Stimulated activated memory B cell treated with anti-CD40 and anti-IgM and Interleukin-4, amounts not matched to agents 10 μg/mL and 1 μg/mL and 100 μg/mL, for 72 hours (primary cell): ENCODE data around the gene MYRF.

ENCODE experiments used
- ATAC-seq: fragments of 150-1000 bp; cut with Tn5 transposase; 2 replicates; pipeline ENCODE4 v1.10.0; 2021
- H3K27ac Mint-ChIP-seq: one replicate; pipeline ENCODE4 v1.8.0; 2022; ENCODE audit warnings: mild to moderate bottlenecking, mixed read lengths
- H3K27me3 Mint-ChIP-seq: one replicate; pipeline ENCODE4 v1.8.0; 2022; ENCODE audit warnings: mixed read lengths
- H3K36me3 Mint-ChIP-seq: one replicate; pipeline ENCODE4 v1.8.0; 2022; ENCODE audit warnings: mixed read lengths
- H3K4me1 Mint-ChIP-seq: one replicate; pipeline ENCODE4 v1.8.0; 2022; ENCODE audit warnings: mixed read lengths
- H3K4me3 Mint-ChIP-seq: one replicate; pipeline ENCODE4 v1.8.0; 2022; ENCODE audit warnings: mild to moderate bottlenecking, moderate library complexity, mixed read lengths
- H3K9me3 Mint-ChIP-seq: one replicate; pipeline ENCODE4 v1.8.0; 2022; ENCODE audit warnings: mixed read lengths

The MYRF gene

GRCh38 chr11:61780581-61781162 lies 28.2 kb downstream of the MYRF start:
- H3K36me3 Mint-ChIP-seq: peaks cover 24% of the 10 kb centered on the region
- no peak for ATAC-seq
- peaks cover 25% of the 10 kb centered on the region for H3K4me1 Mint-ChIP-seq
- H3K27ac Mint-ChIP-seq: no peak overlapping the region
- H3K27me3 Mint-ChIP-seq: peaks cover 27% of the 10 kb centered on the region
- H3K9me3 Mint-ChIP-seq: no peaks in the 10 kb centered on the region
- no peak overlapping the region for H3K4me3 Mint-ChIP-seq

DNA sequence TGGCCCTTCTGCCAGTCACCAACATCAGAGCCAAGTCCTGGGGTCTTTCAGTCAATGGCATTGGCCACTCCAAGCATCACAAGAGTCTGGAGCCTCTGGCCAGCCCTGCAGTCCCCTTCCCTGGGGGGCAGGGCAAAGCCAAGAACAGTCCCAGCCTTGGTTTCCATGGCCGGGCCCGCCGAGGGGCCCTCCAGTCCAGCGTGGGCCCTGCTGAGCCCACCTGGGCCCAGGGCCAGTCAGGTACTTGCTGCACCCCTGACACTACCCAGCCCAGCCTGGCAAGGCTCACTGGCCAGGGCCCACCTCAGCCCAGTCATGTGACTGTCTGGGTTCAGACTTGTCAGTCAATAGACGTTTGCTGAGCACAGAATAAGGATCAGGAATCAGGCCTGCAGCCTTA lies 29.1 kb downstream of the MYRF start:
- no peaks in the 10 kb centered on the region for H3K9me3 Mint-ChIP-seq
- H3K36me3 Mint-ChIP-seq: peaks cover 30% of the 10 kb centered on the region
- peaks cover 18% of the 10 kb centered on the region for H3K27me3 Mint-ChIP-seq
- H3K4me1 Mint-ChIP-seq: peaks cover 28% of the 10 kb centered on the region
- H3K4me3 Mint-ChIP-seq: no peak overlapping the region
- no peak overlapping the region for H3K27ac Mint-ChIP-seq
- ATAC-seq: no peak

GRCh38 chr11:61782299-61782698 lies 29.9 kb downstream of the MYRF start:
- Mint-ChIP-seq H3K36me3 (peaks cover 30% of the 10 kb centered on the region), H3K9me3 (no peaks in the 10 kb centered on the region), H3K4me3 (no peak overlapping the region), H3K4me1 (peaks cover 26% of the 10 kb centered on the region), H3K27me3 (peaks cover 16% of the 10 kb centered on the region), H3K27ac (no peak overlapping the region)
- no peak for ATAC-seq

GRCh38 chr11:61782841-61783240 lies 30.4 kb downstream of the MYRF start:
- Mint-ChIP-seq H3K27ac (no peak overlapping the region), H3K4me3 (no peak overlapping the region), H3K9me3 (no peaks in the 10 kb centered on the region), H3K4me1 (peaks cover 24% of the 10 kb centered on the region), H3K36me3 (peaks cover 31% of the 10 kb centered on the region), H3K27me3 (peaks cover 14% of the 10 kb centered on the region)
- ATAC-seq: no peak

DNA sequence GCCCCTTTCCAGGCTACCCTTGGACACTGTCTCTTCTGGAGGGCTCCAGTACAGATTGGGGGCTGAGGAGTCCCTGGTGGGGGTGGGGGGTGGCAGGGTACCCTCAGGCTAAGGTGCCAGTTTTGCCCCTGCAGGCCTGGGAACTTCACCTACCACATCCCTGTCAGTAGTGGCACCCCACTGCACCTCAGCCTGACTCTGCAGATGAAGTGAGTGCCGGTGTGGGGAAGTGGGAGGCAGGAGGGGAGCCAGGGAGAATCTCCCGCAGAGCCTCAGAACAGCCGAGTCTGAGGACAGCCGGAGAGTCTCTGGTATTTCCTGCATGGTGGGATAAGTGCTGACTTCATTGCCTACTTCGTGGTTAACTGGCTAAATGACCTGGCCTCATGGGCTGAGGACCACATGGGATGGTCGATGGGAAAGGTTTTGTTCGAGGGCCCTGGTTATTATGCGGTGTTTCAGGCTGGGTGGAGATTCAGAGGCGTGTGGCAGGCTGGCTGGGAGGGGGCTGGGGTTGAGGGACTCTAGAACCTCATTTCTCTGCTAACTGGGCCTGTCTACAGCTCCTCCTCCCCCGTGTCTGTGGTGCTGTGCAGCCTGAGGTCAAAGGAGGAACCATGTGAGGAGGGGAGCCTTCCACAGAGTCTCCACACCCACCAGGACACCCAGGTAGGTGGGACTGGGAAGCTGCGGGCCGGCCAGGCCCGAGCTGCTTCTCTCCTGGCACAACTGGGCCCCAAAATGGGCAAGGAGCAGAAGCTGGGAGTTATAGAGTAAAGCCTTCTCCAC lies 31.5 kb downstream of the MYRF start:
- peak overlapping the region; percentile 28 for H3K27ac Mint-ChIP-seq
- H3K9me3 Mint-ChIP-seq: no peaks in the 10 kb centered on the region
- H3K27me3 Mint-ChIP-seq: peaks cover 3% of the 10 kb centered on the region
- H3K4me3 Mint-ChIP-seq: no peak overlapping the region
- H3K4me1 Mint-ChIP-seq: peaks cover 20% of the 10 kb centered on the region
- ATAC-seq: no peak
- H3K36me3 Mint-ChIP-seq: peaks cover 41% of the 10 kb centered on the region

DNA sequence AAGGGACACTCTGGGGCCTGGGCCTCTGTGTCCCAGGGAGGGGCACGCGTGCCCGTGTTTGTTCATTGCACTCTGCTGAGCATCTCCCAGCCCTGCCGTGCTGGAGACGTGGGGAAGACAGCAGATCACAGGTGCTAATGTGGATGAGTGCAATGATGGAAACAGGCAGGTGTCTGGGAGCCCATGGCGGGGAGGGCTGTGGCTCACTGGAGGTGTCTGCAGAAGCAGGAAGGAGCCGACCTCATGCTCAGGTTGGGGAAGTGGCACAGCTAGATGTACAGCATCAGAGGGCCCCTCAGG lies 32.0 kb downstream of the MYRF start:
- no peaks in the 10 kb centered on the region for H3K9me3 Mint-ChIP-seq
- no peak for ATAC-seq
- peak overlapping the region; percentile 28 for H3K27ac Mint-ChIP-seq
- peaks cover 20% of the 10 kb centered on the region for H3K4me1 Mint-ChIP-seq
- H3K4me3 Mint-ChIP-seq: no peak overlapping the region
- H3K27me3 Mint-ChIP-seq: no peaks in the 10 kb centered on the region
- peaks cover 42% of the 10 kb centered on the region for H3K36me3 Mint-ChIP-seq

- ATAC-seq: peak; percentile 42
- H3K36me3 Mint-ChIP-seq: peaks cover 51% of the 10 kb centered on the region
- no peaks in the 10 kb centered on the region for H3K27me3 Mint-ChIP-seq
- no peak overlapping the region for H3K4me3 Mint-ChIP-seq
- no peak overlapping the region for H3K27ac Mint-ChIP-seq
- peaks cover 20% of the 10 kb centered on the region for H3K4me1 Mint-ChIP-seq
- H3K9me3 Mint-ChIP-seq: no peaks in the 10 kb centered on the region
Measured at GRCh38 chr11:61785837-61786402, 33.5 kb downstream of the MYRF start.

DNA sequence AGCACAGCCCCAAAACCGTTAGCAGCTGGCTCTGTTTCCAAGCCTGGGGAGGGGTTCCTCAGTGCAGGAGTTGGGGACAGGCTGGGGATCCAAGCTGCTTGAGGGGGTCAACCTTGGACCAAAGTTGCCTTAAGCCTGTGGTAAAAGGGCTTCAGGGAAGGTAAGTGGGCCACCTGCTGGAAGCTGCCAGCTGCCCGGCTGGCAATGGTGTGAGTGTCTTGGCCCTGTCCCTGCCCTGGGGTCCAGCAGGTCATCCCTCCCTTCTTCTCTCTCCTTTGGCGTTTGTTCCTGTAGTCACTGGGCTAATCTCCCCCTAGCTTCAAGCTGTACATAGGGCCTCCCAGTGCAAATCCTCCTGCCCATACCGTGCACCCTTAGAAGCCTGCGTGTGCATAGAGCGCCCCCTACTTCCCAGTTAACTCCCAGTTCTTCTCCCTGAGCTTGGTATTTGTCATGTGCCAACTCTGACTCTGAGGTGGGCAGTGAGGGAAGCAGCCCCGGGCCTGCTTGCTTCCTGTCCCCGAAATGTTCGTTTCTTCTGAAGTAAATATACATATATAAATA lies 35.6 kb downstream of the MYRF start:
- Mint-ChIP-seq H3K4me3 (no peak overlapping the region), H3K4me1 (peaks cover 32% of the 10 kb centered on the region), H3K36me3 (peaks cover 49% of the 10 kb centered on the region), H3K27ac (no peak overlapping the region), H3K27me3 (no peaks in the 10 kb centered on the region), H3K9me3 (no peaks in the 10 kb centered on the region)
- ATAC-seq: no peak

DNA sequence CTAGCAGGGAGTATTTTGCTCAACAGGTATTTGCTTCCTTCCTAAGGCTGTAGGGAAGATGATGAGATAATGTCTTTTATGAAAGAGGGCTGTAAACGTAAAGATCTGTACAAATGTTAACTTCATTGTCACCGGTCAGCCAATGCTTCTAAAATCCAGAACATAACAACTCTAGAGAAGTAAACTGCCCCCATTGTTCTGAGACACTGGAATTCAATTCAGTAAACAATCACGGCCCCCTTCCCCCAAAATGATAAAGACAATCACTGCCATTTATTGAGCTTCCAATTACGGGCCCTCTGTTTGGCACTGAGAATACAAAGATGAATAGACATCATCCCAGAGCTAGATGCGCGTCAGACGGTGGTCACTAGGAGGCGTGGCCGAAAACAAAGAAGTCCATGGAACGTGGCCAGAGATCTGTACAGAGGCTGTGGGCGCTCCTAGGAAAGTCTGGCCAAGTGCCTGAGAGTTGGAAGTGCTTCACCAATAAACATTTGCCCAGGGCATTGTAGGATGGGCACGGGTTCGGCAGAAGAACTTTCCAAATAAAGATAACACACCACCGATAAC lies 39.4 kb downstream of the MYRF start:
- ATAC-seq: peak; percentile 53

DNA sequence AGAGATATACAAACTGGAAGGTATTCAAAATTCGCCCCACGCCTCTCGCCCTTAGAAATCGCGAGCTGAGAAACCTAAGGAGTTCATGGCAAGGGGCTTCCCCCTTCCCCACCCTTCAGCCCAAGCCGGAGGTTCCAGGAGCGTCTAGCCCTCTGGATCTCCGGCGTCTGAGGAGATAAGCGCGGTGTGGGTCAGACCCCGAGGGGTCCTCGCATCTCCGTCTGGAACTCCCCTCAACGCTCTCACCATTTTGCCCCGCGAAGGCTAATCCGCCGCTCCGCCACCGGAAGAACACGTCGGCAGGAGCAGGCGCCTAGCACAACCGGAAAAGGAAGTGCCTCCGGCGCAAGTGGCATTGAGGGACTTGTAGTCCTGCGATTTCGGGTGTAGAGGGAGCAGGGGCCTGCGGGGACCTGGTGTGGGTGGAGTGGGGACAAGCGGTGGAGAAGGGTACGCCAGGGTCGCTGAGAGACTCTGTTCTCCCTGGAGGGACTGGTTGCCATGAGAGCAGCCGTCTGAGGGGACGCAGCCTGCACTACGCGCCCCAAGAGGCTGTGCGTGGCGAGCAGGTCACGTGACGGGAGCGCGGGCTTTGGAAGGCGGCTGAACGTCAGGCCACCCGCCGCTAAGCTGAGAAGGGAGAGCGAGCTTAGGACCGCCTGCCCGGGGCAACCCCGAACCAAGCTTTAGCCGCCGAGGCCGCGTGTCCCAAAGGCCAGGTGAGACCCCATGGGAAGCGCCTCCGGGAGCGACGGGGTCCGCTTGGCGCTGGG lies 40.1 kb downstream of the MYRF start, which contains the start of the genes FEN1 and TMEM258:
TSS of gene FEN1 (plus strand) at position 602 of the 773 bp plus-strand sequence. CDS start 2,451 bp downstream, outside the sequence.
TSS of gene TMEM258 (minus strand) at position 290 of the 773 bp plus-strand sequence. CDS start at position 249, 41 bp downstream.
- peaks cover 35% of the 10 kb centered on the region for H3K36me3 Mint-ChIP-seq
- H3K4me3 Mint-ChIP-seq: peak within 1 kb of the TSS; percentile 88
- H3K27ac Mint-ChIP-seq: peak within 1 kb of the TSS; percentile 99
- peak; percentile 97 for ATAC-seq
- H3K4me1 Mint-ChIP-seq: peaks cover 22% of the 10 kb centered on the region
- H3K9me3 Mint-ChIP-seq: no peaks in the 10 kb centered on the region
- no peaks in the 10 kb centered on the region for H3K27me3 Mint-ChIP-seq

More for the DNA sequence above, 39.4 kb downstream of the MYRF start:
- Mint-ChIP-seq H3K4me3 (peak overlapping the region; percentile 88), H3K9me3 (no peaks in the 10 kb centered on the region), H3K27ac (peak overlapping the region; percentile 99), H3K4me1 (peaks cover 22% of the 10 kb centered on the region), H3K27me3 (no peaks in the 10 kb centered on the region), H3K36me3 (peaks cover 35% of the 10 kb centered on the region)

GRCh38 chr11:61793083-61793828 lies 40.8 kb downstream of the MYRF start:
- Mint-ChIP-seq H3K4me3 (peak overlapping the region; percentile 88), H3K27ac (peak overlapping the region; percentile 99), H3K27me3 (no peaks in the 10 kb centered on the region), H3K36me3 (peaks cover 30% of the 10 kb centered on the region), H3K9me3 (no peaks in the 10 kb centered on the region), H3K4me1 (peaks cover 22% of the 10 kb centered on the region)
- ATAC-seq: no peak

DNA sequence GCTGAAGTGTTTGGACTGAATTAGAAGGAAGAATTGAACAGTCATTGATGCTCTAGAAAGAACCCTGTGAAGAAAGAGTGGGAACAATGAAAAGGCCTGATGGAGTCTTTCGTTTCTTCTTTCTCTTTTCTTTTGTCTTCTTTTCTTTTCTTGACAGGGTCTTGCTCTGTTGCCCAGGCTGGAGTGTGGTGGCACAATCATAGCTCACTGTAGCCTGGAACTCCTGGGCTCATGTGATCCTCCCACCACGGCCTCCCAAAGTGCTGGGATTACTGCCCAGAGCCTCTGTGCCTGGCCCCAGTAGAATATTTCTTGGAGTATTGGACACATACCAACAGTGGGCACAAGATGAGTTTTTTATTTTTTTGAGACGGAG lies 41.4 kb downstream of the MYRF start:
- Mint-ChIP-seq H3K4me3 (peak overlapping the region; percentile 88), H3K36me3 (peaks cover 25% of the 10 kb centered on the region), H3K9me3 (no peaks in the 10 kb centered on the region)

DNA sequence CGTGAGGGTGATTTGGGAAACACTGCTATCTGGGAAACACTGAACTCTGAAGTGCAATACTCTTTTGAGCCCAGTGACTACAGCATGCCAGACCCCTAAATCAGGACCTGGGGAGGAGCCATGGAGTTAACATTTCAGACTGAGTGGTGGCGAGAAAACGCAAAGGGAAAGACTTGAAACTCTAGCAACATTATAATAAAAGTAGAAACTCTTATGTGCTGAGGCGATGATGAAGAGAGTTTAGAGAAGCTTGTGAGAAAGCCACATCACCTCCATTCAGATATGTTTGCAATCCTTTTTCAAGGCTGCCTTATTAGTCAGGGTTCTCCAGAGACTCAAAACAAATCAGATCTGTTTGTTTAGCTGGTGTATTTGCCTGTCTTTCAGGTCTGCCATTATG lies 42.1 kb downstream of the MYRF start:
- H3K9me3 Mint-ChIP-seq: no peaks in the 10 kb centered on the region
- H3K27me3 Mint-ChIP-seq: no peaks in the 10 kb centered on the region
- no peak overlapping the region for H3K27ac Mint-ChIP-seq
- no peak for ATAC-seq
- H3K4me1 Mint-ChIP-seq: peaks cover 22% of the 10 kb centered on the region
- no peak overlapping the region for H3K4me3 Mint-ChIP-seq
- peaks cover 22% of the 10 kb centered on the region for H3K36me3 Mint-ChIP-seq

More for the DNA sequence above, 41.4 kb downstream of the MYRF start:
- H3K27ac Mint-ChIP-seq: peak overlapping the region; percentile 99
- H3K27me3 Mint-ChIP-seq: no peaks in the 10 kb centered on the region
- peaks cover 22% of the 10 kb centered on the region for H3K4me1 Mint-ChIP-seq
- ATAC-seq: no peak

GRCh38 chr11:61795459-61795858 lies 43.0 kb downstream of the MYRF start:
- Mint-ChIP-seq H3K27ac (no peak overlapping the region), H3K9me3 (no peaks in the 10 kb centered on the region), H3K27me3 (no peaks in the 10 kb centered on the region), H3K4me1 (peaks cover 22% of the 10 kb centered on the region), H3K4me3 (no peak overlapping the region), H3K36me3 (peaks cover 17% of the 10 kb centered on the region)
- ATAC-seq: no peak
